BLaER1 treated with 17β-estradiol and CSF1 and Interleukin-3, amounts not matched to agents 10 nM and 100 nM (cell line): ENCODE measurements around the gene BMP2K.

Experiments
- H3K27ac ChIP-seq, 11 experiments: shearing (Covaris generic); formaldehyde crosslinking; 2 replicates each; pipeline ENCODE4 v1.8.1; 2022
- H3K27me3 ChIP-seq, 11 experiments: shearing (Covaris generic); formaldehyde crosslinking; 2 replicates each; pipeline ENCODE4 v1.8.1; 2022
- H3K36me3 ChIP-seq, 11 experiments: shearing (Covaris generic); formaldehyde crosslinking; 2 replicates each; pipeline ENCODE4 v1.8.1; 2022
- H3K4me1 ChIP-seq, 10 experiments: shearing (Covaris generic); formaldehyde crosslinking; 2 replicates each; pipeline ENCODE4 v1.8.1; 2022
- H3K4me2 ChIP-seq, 11 experiments: shearing (Covaris generic); formaldehyde crosslinking; 2 replicates each; pipeline ENCODE4 v1.8.1; 2022
- H3K4me3 ChIP-seq, 10 experiments: shearing (Covaris generic); formaldehyde crosslinking; 2 replicates each; pipeline ENCODE4 v1.8.1; 2022
- H3K9ac ChIP-seq, 11 experiments: shearing (Covaris generic); formaldehyde crosslinking; 2 replicates each; pipeline ENCODE4 v1.8.1; 2022
- H3K9me3 ChIP-seq, 11 experiments: shearing (Covaris generic); formaldehyde crosslinking; replicated peaks in 1 of 11; 2 replicates each; pipeline ENCODE4 v1.8.1; 2022
- H4K20me1 ChIP-seq, 11 experiments: shearing (Covaris generic); formaldehyde crosslinking; 2 replicates each; pipeline ENCODE4 v1.8.1; 2022
- Cebpa-rat ChIP-seq, 11 experiments: shearing (Covaris generic); IDR thresholded peaks; 2 replicates each; pipeline ENCODE4 v1.8.1; 2022

BMP2K gene

GRCh38 chr4:78937837-78938236, 161.7 kb downstream of the BMP2K start:
- Histone ChIP-seq H3K36me3 (peaks cover 0 to 30% (median 7%) of the 10 kb centered on the region in 11 experiments; a peak in 9 of 22 replicates), H3K4me2 (peak overlapping the region; percentile 84 to 99 (median 94)), H3K27me3 (no peaks in the 10 kb centered on the region), H3K4me3 (peak overlapping the region in 9 of 10 experiments; percentile 76 to 99 (median 93); a peak in 13 of 20 replicates), H3K27ac (no peak overlapping the region), H4K20me1 (peaks cover 0 to 17% (median 0%) of the 10 kb centered on the region in 11 experiments; a peak in 3 of 22 replicates), H3K9ac (no peak overlapping the region), H3K9me3 (no peaks in the 10 kb centered on the region), H3K4me1 (peaks cover 21 to 34% (median 22%) of the 10 kb centered on the region in 10 experiments)
- no peak for TF ChIP-seq Cebpa-rat (IDR thresholded peaks at IDR 0.05)

GRCh38 chr4:78938474-78938867, 162.3 kb downstream of the BMP2K start:
- H4K20me1 ChIP-seq = peaks cover 0 to 17% (median 0%) of the 10 kb centered on the region in 11 experiments; a peak in 3 of 22 replicates
- peaks cover 21 to 40% (median 22%) of the 10 kb centered on the region in 10 experiments for H3K4me1 ChIP-seq
- H3K4me2 ChIP-seq = peak overlapping the region; percentile 84 to 99 (median 94)
- no peaks in the 10 kb centered on the region for H3K9me3 ChIP-seq
- H3K27me3 ChIP-seq = no peaks in the 10 kb centered on the region
- H3K4me3 ChIP-seq = peak overlapping the region; percentile 67 to 99 (median 90)
- no peak for TF ChIP-seq Cebpa-rat (IDR thresholded peaks at IDR 0.05)
- H3K27ac ChIP-seq = peak overlapping the region in 9 of 11 experiments; percentile 69 to 83 (median 77); a peak in 15 of 22 replicates
- peak overlapping the region; percentile 79 to 91 (median 86) for H3K9ac ChIP-seq
- peaks cover 0 to 24% (median 4%) of the 10 kb centered on the region in 11 experiments; a peak in 6 of 22 replicates for H3K36me3 ChIP-seq

GRCh38 chr4:78938868-78939666, 162.9 kb downstream of the BMP2K start, which contains the start of gene PAQR3:
PAQR3 (minus strand) TSS chr4:78939438; CDS start chr4:78939224, 214 bp downstream.
- Histone ChIP-seq H4K20me1 (peaks cover 0 to 17% (median 0%) of the 10 kb centered on the region in 11 experiments; a peak in 3 of 22 replicates), H3K36me3 (peaks cover 0 to 21% (median 4%) of the 10 kb centered on the region in 11 experiments; a peak in 4 of 22 replicates), H3K9me3 (no peaks in the 10 kb centered on the region), H3K4me3 (peak within 1 kb of the TSS; percentile 67 to 99 (median 90)), H3K9ac (peak within 1 kb of the TSS; percentile 79 to 91 (median 86)), H3K27me3 (no peaks in the 10 kb centered on the region), H3K4me2 (peak within 1 kb of the TSS; percentile 84 to 99 (median 94)), H3K4me1 (peaks cover 26 to 46% (median 28%) of the 10 kb centered on the region in 10 experiments), H3K27ac (peak within 1 kb of the TSS; percentile 22 to 83 (median 77); a peak in 21 of 22 replicates)
- TF ChIP-seq Cebpa-rat (IDR thresholded peaks at IDR 0.05) = no peak

- H4K20me1 ChIP-seq = peaks cover 0 to 17% (median 0%) of the 10 kb centered on the region in 11 experiments; a peak in 3 of 22 replicates
- no peak for TF ChIP-seq Cebpa-rat (IDR thresholded peaks at IDR 0.05)
- H3K9me3 ChIP-seq = no peaks in the 10 kb centered on the region
- H3K4me3 ChIP-seq = peak overlapping the region; percentile 67 to 99 (median 90)
- H3K4me2 ChIP-seq = peak overlapping the region; percentile 84 to 99 (median 94)
- H3K36me3 ChIP-seq = peaks cover 0 to 16% (median 3%) of the 10 kb centered on the region in 11 experiments; a peak in 4 of 22 replicates
- H3K27ac ChIP-seq = peak overlapping the region in 8 of 11 experiments; percentile 71 to 83 (median 77); a peak in 14 of 22 replicates
- peak overlapping the region; percentile 79 to 91 (median 86); a peak in 21 of 22 replicates for H3K9ac ChIP-seq
- peaks cover 27 to 49% (median 29%) of the 10 kb centered on the region in 10 experiments for H3K4me1 ChIP-seq
- no peaks in the 10 kb centered on the region for H3K27me3 ChIP-seq
These were observed 163.5 kb downstream of the BMP2K start for GRCh38 chr4:78939667-78940008.

DNA sequence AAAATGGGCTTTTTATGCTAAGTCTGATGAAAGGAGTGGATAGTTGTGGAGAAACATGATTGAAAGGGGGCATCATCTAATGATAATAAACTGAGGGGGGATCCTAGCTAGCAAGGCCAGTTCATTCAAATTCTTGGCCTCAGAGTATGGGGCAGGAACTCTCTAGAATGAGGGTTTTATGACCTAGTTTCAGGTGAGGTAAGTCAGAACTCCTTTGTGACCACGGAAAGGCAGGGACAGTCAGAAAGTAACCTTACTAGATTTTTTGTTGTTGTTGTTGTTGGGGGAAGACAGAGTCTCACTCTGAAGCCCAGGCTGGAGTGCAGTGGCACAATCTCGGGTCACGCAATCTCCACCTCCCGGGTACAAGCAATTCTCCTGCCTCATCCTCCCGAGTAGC, 164.6 kb downstream of the BMP2K start:
- Histone ChIP-seq H3K36me3 (peaks cover 0 to 5% (median 0%) of the 10 kb centered on the region in 11 experiments; a peak in 2 of 22 replicates), H3K4me2 (no peak overlapping the region), H3K9ac (no peak overlapping the region), H3K4me1 (peaks cover 27 to 49% (median 29%) of the 10 kb centered on the region in 10 experiments), H3K4me3 (no peak overlapping the region), H3K9me3 (peaks cover 0 to 3% (median 0%) of the 10 kb centered on the region in 11 experiments; a peak in 1 of 22 replicates), H3K27ac (no peak overlapping the region), H4K20me1 (peaks cover 0 to 12% (median 0%) of the 10 kb centered on the region in 11 experiments; a peak in 3 of 22 replicates), H3K27me3 (no peaks in the 10 kb centered on the region)
- TF ChIP-seq Cebpa-rat (IDR thresholded peaks at IDR 0.05) = no peak

GRCh38 chr4:78944381-78944780, 168.2 kb downstream of the BMP2K start:
- Histone ChIP-seq H4K20me1 (no peaks in the 10 kb centered on the region), H3K9me3 (peaks cover 0 to 8% (median 0%) of the 10 kb centered on the region in 11 experiments; a peak in 6 of 22 replicates), H3K4me1 (peaks cover 14 to 33% (median 16%) of the 10 kb centered on the region in 10 experiments; a peak in 18 of 20 replicates), H3K9ac (no peak overlapping the region), H3K4me3 (no peak overlapping the region), H3K4me2 (peak overlapping the region in 5 of 11 experiments; percentile 11 to 42 (median 25); a peak in 5 of 22 replicates), H3K27ac (no peak overlapping the region), H3K27me3 (no peaks in the 10 kb centered on the region), H3K36me3 (no peaks in the 10 kb centered on the region)
- no peak for TF ChIP-seq Cebpa-rat (IDR thresholded peaks at IDR 0.05)

DNA sequence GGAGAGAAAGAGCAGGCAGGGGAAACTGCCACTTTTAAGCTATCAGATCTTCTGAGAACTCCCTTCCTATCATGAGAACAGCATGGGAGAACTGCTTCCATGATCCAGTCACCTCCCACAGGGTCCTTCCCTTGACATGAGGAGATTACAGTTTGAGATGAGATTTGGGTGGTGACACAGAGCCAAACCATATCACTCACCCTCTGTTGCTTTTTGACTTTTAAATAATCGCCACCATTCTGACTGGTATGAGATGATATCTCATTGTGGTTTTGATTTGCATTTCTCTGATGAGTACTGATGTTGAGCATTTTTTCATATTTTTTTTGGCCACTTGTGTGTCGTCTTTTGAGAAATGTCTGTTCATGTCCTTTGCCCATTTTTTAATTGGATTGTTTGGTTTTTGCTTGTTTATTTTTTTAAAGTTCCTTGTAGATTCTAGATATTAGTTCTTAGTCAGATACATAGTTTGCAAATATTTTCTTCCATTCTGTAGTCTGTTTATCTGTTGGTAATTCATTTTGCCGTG, 169.6 kb downstream of the BMP2K start:
- H3K9ac ChIP-seq = no peak overlapping the region
- no peak overlapping the region for H3K4me3 ChIP-seq
- no peak for TF ChIP-seq Cebpa-rat (IDR thresholded peaks at IDR 0.05)
- no peak overlapping the region for H3K27ac ChIP-seq
- H3K27me3 ChIP-seq = no peaks in the 10 kb centered on the region
- H4K20me1 ChIP-seq = no peaks in the 10 kb centered on the region
- no peak overlapping the region for H3K4me2 ChIP-seq
- no peaks in the 10 kb centered on the region for H3K36me3 ChIP-seq
- peaks cover 0 to 8% (median 0%) of the 10 kb centered on the region in 11 experiments; a peak in 6 of 22 replicates for H3K9me3 ChIP-seq
- H3K4me1 ChIP-seq = peaks cover 5 to 25% (median 8%) of the 10 kb centered on the region in 10 experiments; a peak in 13 of 20 replicates

DNA sequence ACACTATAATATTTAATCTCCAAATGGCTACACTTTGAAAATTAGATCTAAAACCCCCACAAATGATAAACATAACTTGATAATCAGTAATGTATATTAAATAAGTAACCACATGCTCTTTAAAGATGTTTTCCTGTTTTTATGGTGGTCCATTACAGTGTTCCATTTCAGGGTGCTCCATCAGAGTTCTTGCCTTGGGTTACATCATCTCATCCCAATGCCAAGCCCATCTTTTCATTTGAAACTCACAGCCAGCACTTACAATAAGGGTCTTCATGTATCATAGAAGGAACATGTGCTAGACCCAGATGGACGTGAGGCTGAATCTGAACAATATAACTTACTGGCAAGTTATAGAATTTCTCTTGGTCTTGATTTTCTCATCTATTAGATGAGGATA, 173.6 kb downstream of the BMP2K start:
- TF ChIP-seq Cebpa-rat (IDR thresholded peaks at IDR 0.05) = no peak
- H3K27ac ChIP-seq = no peak overlapping the region
- no peaks in the 10 kb centered on the region for H3K4me1 ChIP-seq
- H4K20me1 ChIP-seq = no peaks in the 10 kb centered on the region
- no peak overlapping the region for H3K4me3 ChIP-seq
- H3K9ac ChIP-seq = no peak overlapping the region
- no peaks in the 10 kb centered on the region for H3K36me3 ChIP-seq
- no peak overlapping the region for H3K4me2 ChIP-seq
- no peaks in the 10 kb centered on the region for H3K27me3 ChIP-seq
- H3K9me3 ChIP-seq = peaks cover 0 to 8% (median 0%) of the 10 kb centered on the region in 11 experiments; a peak in 6 of 22 replicates
